LoVo (cell line): ENCODE results near the gene CCL24.
"Not testable (repeated sequence)": the region's sequence is repeated elsewhere in the genome, so short reads cannot be mapped to it uniquely, and the experiment has no call there.

Experiments
- DNase-seq: peaks from one replicate; pipeline ENCODE4 v3.0.0-alpha.2; 2016; ENCODE audit warnings: low spot score

Gene CCL24

GRCh38 chr7:75813781-75814236, at the start of gene CCL24:
Gene CCL24 (minus strand): TSS chr7:75813806. CDS start chr7:75813715, 91 bp downstream.
- DNase-seq, result no peak

- no peak for DNase-seq
These were observed 48.0 kb upstream of the CCL24 start for GRCh38 chr7:75861636-75862035.

GRCh38 chr7:75858410-75858809, 44.8 kb upstream of the CCL24 start:
- no peak for DNase-seq

- DNase-seq, result no peak
These were observed 42.9 kb upstream of the CCL24 start for GRCh38 chr7:75856536-75856935.

- not testable (repeated sequence) for DNase-seq
These were observed 41.3 kb upstream of the CCL24 start for GRCh38 chr7:75854813-75855345.

GRCh38 chr7:75854233-75854632, 40.6 kb upstream of the CCL24 start:
- no peak for DNase-seq

- no peak for DNase-seq
These were observed 36.6 kb upstream of the CCL24 start for GRCh38 chr7:75850235-75850634.

GRCh38 chr7:75849573-75849972, 36.0 kb upstream of the CCL24 start:
- no peak for DNase-seq

GRCh38 chr7:75847707-75848106, 34.1 kb upstream of the CCL24 start:
- no peak for DNase-seq

GRCh38 chr7:75845132-75845531, 31.5 kb upstream of the CCL24 start:
- DNase-seq, result not testable (repeated sequence)

- DNase-seq, result no peak
These were observed 30.6 kb upstream of the CCL24 start for GRCh38 chr7:75844158-75844557.

GRCh38 chr7:75843613-75844116, 30.1 kb upstream of the CCL24 start:
- no peak for DNase-seq

GRCh38 chr7:75842836-75843446, 29.3 kb upstream of the CCL24 start:
- peak; percentile 23 for DNase-seq

- DNase-seq, result no peak
These were observed 26.4 kb upstream of the CCL24 start for GRCh38 chr7:75840029-75840428.

GRCh38 chr7:75838281-75838930, 24.8 kb upstream of the CCL24 start:
- not testable (repeated sequence) for DNase-seq

GRCh38 chr7:75836798-75837197, 23.2 kb upstream of the CCL24 start:
- no peak for DNase-seq

GRCh38 chr7:75835688-75836285, 22.2 kb upstream of the CCL24 start:
- DNase-seq, result no peak

- DNase-seq, result not testable (repeated sequence)
These were observed 20.1 kb upstream of the CCL24 start for GRCh38 chr7:75833662-75834061.

- no peak for DNase-seq
These were observed 17.4 kb upstream of the CCL24 start for GRCh38 chr7:75830978-75831377.

- peak; percentile 85 for DNase-seq
These were observed 16.1 kb upstream of the CCL24 start for GRCh38 chr7:75829656-75830055.

GRCh38 chr7:75823198-75823910, 9.7 kb upstream of the CCL24 start:
- peak; percentile 42 for DNase-seq

- DNase-seq, result no peak
These were observed 7.1 kb upstream of the CCL24 start for GRCh38 chr7:75820688-75821087.
